Glomerular visceral epithelial cell (primary cell): Measurements from ENCODE around the gene ERG.

Experiments
- DNase-seq: peaks from one replicate; pipeline ENCODE4 v3.0.0-alpha.2; 2016; ENCODE audit errors: extremely low spot score

Gene ERG

GRCh38 chr21:38358666-38359065 is 139.6 kb downstream of the ERG start:
- DNase-seq: no peak

DNA sequence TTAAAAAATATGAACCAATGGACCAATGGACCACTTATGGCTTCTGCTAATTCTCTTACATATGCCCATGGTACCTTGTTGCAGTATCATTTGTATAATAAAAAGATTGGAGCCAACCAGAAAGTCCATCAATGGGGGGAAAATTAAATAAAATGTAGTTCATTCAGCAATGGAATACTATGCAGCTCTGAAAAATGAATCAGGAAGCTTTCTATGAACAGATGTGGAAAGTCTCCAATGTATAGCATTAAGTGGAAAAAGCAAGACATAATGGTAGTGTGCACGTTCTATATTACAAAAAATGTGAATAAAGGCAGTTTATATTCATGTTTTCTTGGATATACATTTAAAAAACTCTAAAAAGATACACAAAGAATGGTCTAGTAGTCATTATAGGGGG is 140.2 kb downstream of the ERG start:
- no peak for DNase-seq

- DNase-seq: no peak
These were observed 141.2 kb downstream of the ERG start for GRCh38 chr21:38356883-38357625.

- DNase-seq: peak; percentile 82
These were observed 142.1 kb downstream of the ERG start for GRCh38 chr21:38355992-38356781.

GRCh38 chr21:38355353-38355752 is 142.9 kb downstream of the ERG start:
- no peak for DNase-seq

GRCh38 chr21:38354746-38355145 is 143.5 kb downstream of the ERG start:
- DNase-seq: no peak

- no peak for DNase-seq
These were observed 144.0 kb downstream of the ERG start for GRCh38 chr21:38354231-38354630.

- peak; percentile 83 for DNase-seq
These were observed 145.6 kb downstream of the ERG start for GRCh38 chr21:38352536-38353219.

- peak; percentile 61 for DNase-seq
These were observed 146.2 kb downstream of the ERG start for GRCh38 chr21:38351961-38352521.

DNA sequence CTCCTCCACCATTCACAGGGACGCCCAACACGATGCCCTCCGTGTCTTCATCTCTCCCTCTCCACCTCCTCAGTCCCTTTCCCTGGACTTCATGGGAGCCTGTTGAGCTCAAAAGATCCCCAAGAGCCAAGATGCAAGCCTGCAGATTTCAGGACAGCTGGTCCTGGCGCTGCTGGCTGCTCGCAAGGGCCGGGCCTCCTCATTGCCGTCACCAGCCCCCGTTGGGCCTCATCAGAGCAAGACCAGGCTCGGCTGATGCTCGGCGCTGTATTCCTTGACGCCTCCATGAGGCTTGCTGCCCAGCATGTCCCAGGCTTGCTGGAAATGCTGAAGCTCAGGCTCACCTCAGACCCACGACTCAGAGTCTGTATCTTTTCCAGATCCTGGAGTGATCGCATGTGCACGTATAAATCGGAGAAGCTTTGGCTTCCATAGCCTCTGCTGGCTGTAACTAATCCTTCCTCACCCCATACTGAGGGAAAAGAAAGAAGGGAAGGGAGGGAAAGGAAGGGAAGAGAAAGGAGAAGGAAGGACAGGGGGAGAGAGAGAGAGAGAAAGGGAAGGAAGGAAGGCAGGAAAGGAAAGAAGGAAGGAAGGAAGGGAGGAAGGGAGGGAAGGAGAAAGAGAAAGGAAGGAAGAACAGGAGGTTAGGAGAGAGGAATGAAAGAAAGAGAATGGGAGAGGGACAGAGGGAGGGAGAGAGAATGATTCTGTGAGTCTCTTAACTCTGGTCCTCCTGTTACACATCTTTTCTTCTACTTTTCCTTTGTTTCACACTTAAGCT is 146.9 kb downstream of the ERG start:
- DNase-seq: no peak

- DNase-seq: no peak
These were observed 147.6 kb downstream of the ERG start for GRCh38 chr21:38350684-38351083.

- no peak for DNase-seq
These were observed 148.3 kb downstream of the ERG start for GRCh38 chr21:38349977-38350376.

DNA sequence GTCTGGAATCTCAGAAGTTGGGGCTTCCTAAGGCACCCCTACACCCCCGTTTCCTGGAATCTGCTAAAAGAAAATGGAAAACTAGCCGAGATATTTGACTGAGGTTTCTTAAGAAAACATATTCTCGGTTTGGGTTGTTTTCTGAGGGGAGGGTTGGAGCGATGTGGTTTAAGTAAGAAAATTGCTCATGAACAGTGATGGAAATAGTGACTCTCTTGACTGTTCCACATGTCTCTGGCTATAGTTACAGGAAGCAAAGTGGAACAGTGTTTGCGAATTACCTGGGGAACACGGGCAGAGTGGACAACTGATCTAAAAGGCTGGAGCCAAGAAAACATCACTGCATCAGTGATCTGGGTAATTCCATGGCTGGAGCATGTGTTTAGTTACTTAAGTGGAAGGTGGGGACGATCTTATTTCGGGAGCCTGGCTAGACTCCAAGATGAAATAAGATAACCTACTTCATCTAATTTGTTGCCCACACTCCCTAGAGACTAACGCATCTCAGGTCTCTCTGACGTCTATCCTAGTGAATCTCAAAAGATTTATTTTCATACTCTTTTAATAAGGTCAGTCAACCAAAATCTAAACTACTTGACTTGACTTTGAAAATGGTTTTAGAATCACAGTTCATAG is 149.0 kb downstream of the ERG start:
- DNase-seq: peak; percentile 93

- DNase-seq: no peak
These were observed 152.0 kb downstream of the ERG start for GRCh38 chr21:38346286-38346685.

DNA sequence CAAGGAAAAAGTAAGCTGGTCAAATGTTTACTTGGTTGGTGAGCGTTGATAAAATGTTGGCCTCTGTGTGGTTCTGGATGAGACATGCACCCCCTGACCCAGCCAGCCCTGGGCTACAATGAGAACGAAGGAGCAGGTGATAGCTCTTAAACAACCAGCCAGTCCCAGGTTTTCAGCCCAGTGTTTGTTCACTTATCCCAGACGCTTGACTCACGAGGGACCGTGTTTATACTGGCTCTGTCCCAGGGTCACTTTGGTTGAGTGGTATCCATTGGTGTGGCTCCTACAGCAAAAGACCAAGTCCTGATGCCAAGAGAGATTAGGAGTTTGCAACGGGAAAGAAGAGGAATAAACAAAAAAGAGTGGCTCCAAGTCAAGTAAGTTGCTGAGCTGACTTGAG is 154.6 kb downstream of the ERG start:
- DNase-seq: peak; percentile 74

- DNase-seq: no peak
These were observed 155.5 kb downstream of the ERG start for GRCh38 chr21:38342739-38343138.

DNA sequence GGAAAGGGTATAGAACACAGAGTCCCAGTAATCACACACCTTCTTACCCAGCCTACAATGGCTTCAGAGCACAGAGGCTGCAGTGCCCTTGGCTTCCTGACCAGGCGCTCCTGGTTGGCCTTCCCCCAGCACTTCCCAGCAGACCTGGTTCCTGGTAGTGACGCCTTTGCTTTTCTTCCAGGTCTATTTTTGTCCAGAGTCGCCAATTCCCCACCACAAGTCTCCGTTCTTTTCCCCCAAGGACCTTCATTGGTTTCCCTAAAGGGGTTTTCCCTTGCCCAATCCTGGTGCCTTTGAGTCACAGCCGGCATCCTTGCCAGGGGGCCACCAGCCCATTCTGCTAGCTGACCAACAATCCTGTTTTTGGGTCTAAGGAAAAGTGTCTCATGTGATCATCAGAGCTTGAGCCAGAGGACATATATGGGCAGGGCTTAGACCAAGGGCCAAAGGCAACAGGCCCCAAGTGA is 156.7 kb downstream of the ERG start:
- peak; percentile 25 for DNase-seq

DNA sequence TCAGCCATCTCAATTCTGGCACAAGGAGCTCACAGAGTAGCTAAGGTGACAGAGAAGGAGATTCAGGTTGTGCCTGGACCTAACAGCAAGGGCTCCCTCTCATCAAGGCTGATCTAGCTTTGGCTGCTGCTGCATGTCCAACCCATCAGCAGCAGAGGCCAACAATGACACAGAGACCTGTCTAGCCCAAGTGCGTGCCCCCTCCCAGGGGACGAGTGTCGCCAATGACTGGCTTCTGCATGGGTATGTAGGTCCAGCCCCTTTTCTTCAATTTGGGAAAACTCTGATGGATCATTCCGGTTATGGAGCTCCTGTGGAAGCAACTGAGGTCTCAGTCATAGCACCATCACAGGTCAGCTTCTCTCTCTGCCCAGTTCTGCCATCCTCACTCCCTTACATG is 158.1 kb downstream of the ERG start:
- DNase-seq: no peak

DNA sequence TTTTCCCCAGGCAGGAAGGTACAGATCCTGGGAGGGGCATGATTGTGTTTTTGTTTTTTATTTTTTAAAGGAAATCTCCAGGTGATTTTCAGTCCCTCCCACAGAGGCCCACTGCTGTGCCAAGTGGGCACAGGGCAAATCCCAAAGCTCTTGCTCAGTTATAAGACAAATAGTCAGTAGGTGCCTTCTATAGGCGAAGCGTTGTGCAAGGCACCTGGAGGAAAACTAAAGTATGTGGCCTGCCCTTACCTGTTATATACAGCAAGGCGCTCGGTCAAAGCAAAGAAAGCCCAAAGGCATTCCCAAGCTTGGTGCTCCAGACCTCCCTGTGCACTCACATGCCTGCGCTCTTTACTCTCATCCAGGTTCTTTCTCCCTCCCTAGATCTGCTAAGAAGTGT is 160.5 kb downstream of the ERG start:
- DNase-seq: no peak

- no peak for DNase-seq
These were observed 163.4 kb downstream of the ERG start for GRCh38 chr21:38334866-38335265.
